RWPE2 (cell line): ENCODE measurements around the gene TBC1D1.

ENCODE experiments used
- ATAC-seq: fragments of 200-7000 bp; cut with Tn5 transposase; 3 replicates; pipeline ENCODE4 v1.9.1; 2021; ENCODE audit warnings: low read depth
- DNase-seq: peaks from one replicate; pipeline ENCODE4 v3.0.0-alpha.2; 2020; ENCODE audit warnings: low spot score
- H3K27ac ChIP-seq: fragments of 450-650 bp; 2 replicates; pipeline ENCODE4 v1.5.1; 2017; ENCODE audit warnings: mild to moderate bottlenecking; ENCODE audit not compliant: poor library complexity, severe bottlenecking
- H3K27me3 ChIP-seq: fragments of 250-450 bp; sonication (Bioruptor Pico); 2 replicates; pipeline ENCODE4 v1.5.1; 2021; ENCODE audit warnings: mild to moderate bottlenecking, moderate library complexity; ENCODE audit not compliant: insufficient read depth, poor library complexity, severe bottlenecking
- H3K36me3 ChIP-seq: fragments of 250-450 bp; sonication (Bioruptor Pico); 2 replicates; pipeline ENCODE4 v1.5.1; 2020; ENCODE audit warnings: low read depth, mild to moderate bottlenecking, moderate library complexity
- H3K4me1 ChIP-seq: fragments of 250-450 bp; sonication (Bioruptor Pico); 2 replicates; pipeline ENCODE4 v1.5.1; 2021; ENCODE audit warnings: mild to moderate bottlenecking, moderate library complexity; ENCODE audit not compliant: insufficient read depth, poor library complexity, severe bottlenecking
- H3K4me3 ChIP-seq: fragments of 250-450 bp; sonication (Bioruptor Pico); 2 replicates; pipeline ENCODE4 v1.5.1; 2021; ENCODE audit warnings: mild to moderate bottlenecking, moderate library complexity; ENCODE audit not compliant: severe bottlenecking
- H3K9me3 ChIP-seq: fragments of 250-450 bp; sonication (Bioruptor Pico); 2 replicates; pipeline ENCODE4 v1.5.1; 2021; ENCODE audit warnings: mild to moderate bottlenecking, moderate library complexity; ENCODE audit not compliant: severe bottlenecking
- CTCF ChIP-seq: fragments of 450-650 bp; IDR thresholded peaks from one replicate; pipeline ENCODE4 v1.5.1; 2017; ENCODE audit warnings: mild to moderate bottlenecking, moderate library complexity; ENCODE audit not compliant: poor library complexity, severe bottlenecking

TBC1D1 gene

GRCh38 chr4:37905533-37906169 lies 14.8 kb downstream of the TBC1D1 start:
- DNase-seq, result no peak
- TF ChIP-seq CTCF, result no peak
- Histone ChIP-seq H3K27ac (no peak overlapping the region), H3K4me3 (no peak overlapping the region), H3K36me3 (no peaks in the 10 kb centered on the region), H3K4me1 (no peaks in the 10 kb centered on the region), H3K9me3 (no peaks in the 10 kb centered on the region), H3K27me3 (no peaks in the 10 kb centered on the region)
- no peak for ATAC-seq

DNA sequence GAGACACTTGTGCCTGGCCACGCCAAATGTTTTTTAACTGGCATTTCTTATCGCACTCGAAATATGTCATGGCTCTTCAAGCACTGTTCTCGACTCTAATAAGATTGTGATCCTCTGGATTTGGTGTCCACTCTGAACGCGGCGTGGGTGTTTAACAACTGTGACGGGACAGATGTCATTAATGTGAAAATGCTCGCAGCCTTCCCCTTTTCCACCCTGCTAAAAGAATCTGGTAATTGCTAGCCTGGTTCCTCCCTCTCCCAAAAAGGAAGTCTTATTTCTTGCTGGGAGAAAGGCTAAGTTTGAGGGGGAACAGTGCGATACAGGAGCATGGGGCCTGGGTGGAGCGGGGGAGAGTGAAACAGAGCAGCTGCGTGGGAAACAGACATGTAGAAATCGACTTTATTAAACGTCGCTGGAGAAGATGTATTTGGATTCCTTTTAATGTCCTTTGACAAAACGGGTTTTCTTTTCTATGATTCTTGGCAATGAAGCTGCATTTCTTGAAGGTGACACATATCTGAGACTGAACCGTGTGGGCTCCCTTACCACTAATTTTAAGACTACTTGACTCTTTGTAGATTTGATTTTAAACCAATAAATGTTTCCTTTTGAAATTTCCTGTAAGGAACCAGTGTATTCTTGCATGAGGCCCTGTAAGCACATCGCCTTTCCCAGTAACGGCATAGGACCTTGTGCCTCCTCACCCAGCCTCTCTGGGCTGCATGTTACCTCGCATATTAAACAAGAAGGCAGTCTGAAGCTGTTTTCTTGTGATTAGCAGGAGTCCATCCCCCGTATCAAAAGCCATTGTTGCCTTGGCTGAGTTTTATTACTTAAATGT lies 17.8 kb downstream of the TBC1D1 start:
- Histone ChIP-seq H3K27ac (no peak overlapping the region), H3K4me1 (no peaks in the 10 kb centered on the region), H3K9me3 (no peaks in the 10 kb centered on the region), H3K36me3 (no peaks in the 10 kb centered on the region), H3K27me3 (no peaks in the 10 kb centered on the region), H3K4me3 (no peak overlapping the region)
- ATAC-seq (no peak), DNase-seq (no peak)
- TF ChIP-seq CTCF, result no peak

DNA sequence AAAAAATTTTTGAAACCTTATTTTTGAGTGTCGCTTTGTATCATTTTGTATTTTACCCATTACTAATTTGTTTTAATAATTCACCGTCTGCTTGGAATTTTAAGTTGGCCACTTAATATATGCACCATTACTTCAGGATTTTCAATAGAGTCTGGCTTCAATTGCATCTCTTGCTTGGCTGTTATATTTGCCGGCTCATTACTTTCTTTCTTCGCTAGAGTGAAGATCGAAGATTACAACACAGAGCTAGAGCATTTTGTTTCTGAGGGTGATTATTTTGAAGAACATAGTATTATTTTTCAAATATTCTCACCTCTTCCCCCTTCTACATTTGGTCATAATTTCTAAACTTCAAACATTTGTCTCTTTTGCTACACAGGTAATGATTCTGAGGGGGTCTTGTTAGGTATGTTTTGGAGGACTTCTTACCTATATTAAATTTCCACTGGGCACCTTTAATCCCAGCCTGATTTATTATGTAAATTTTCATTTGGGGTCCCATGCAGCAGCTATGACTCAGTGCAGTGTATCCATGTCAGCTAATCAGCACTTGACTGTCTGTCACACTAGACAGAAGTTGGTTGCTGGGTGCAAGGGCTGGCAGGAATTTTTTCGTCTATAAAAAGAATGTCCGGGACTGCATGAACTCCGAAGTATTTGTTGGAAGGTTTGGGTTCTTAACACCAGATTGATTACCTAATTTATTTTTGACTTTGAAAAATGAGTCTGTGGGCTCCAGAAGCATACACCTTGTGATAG lies 18.6 kb downstream of the TBC1D1 start:
- no peak overlapping the region for H3K27ac ChIP-seq
- DNase-seq (no peak), ATAC-seq (no peak)
- no peaks in the 10 kb centered on the region for H3K9me3 ChIP-seq
- H3K4me3 ChIP-seq, result no peak overlapping the region
- no peak for TF ChIP-seq CTCF
- H3K4me1 ChIP-seq, result no peaks in the 10 kb centered on the region
- no peaks in the 10 kb centered on the region for H3K27me3 ChIP-seq
- H3K36me3 ChIP-seq, result no peaks in the 10 kb centered on the region

DNA sequence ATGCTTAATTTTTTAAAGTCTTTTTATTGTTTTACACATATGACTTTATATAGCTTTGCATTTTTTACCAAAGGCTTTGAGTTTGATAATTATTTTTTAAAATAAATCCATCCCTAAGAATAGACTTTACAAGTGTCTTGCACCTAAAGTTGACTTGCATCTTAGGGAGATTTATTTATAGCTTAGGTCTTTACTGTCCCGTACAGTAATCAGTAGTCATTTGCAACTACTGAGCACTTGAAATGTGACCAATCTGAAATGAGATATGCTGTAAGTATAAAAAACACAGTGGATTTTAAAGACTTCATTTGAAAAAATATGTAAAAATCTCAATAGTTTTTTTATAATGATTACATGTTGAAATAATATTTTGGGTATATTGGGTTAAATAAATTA lies 19.2 kb downstream of the TBC1D1 start:
- Histone ChIP-seq H3K4me3 (no peak overlapping the region), H3K36me3 (no peaks in the 10 kb centered on the region), H3K9me3 (no peaks in the 10 kb centered on the region), H3K4me1 (no peaks in the 10 kb centered on the region), H3K27ac (no peak overlapping the region), H3K27me3 (no peaks in the 10 kb centered on the region)
- ATAC-seq, result no peak
- no peak for DNase-seq
- no peak for TF ChIP-seq CTCF
